B cell (primary cell): ENCODE measurements around the gene CCL8. TPM values are rescaled to one million over a fixed set of nuclear protein-coding genes. Genes with fewer than 3 reads are reported as not detected.

Experiments
- ATAC-seq: fragments of 200-7000 bp; cut with Tn5 transposase; one replicate; pipeline ENCODE4 v1.10.0; 2021; ENCODE audit warnings: low read depth, mild to moderate bottlenecking, moderate number of reproducible peaks, moderate library complexity
- CTCF ChIA-PET: fragments of 350-600 bp; sonication (Branson Sonifier 250); formaldehyde crosslinking; loops from one replicate; lab custom pipeline; 2021; ENCODE audit warnings: antibody characterized with exemption, inconsistent platforms; lab: Charles Lee
- POLR2A ChIA-PET: fragments of 350-600 bp; sonication (Branson Sonifier 250); formaldehyde crosslinking; loops from one replicate; lab custom pipeline; 2021; ENCODE audit warnings: antibody characterized with exemption; lab: Charles Lee
- DNase-seq: peaks from one replicate; pipeline ENCODE4 v3.0.0; 2013
- H2AFZ ChIP-seq: 2 replicates; pipeline ENCODE4 v1.6.1; 2012; ENCODE audit warnings: mild to moderate bottlenecking, low read depth, low read length; ENCODE audit not compliant: insufficient read depth, poor library complexity, severe bottlenecking
- H3K27ac ChIP-seq, 2 donors: 1 replicate in 1 of 2; 2 replicates in 1 of 2; pipeline ENCODE4 v1.5.1; 2012 to 2013; ENCODE audit warnings: low read length in 2 of 2, mild to moderate bottlenecking in 2 of 2, moderate library complexity in 1 of 2
- H3K27me3 ChIP-seq, 4 experiments: fragments of 200-600 bp in 1 of 4; sonication (generic) in 1 of 4; replicated peaks in 1 of 4; 1 replicate in 2 of 4; 2 replicates in 2 of 4; pipeline versions ENCODE4 v1.6.1 to v1.7.0; 2013 to 2016; ENCODE audit warnings: low read length in 3 of 4, mild to moderate bottlenecking in 2 of 4, mixed read lengths in 1 of 4, moderate library complexity in 1 of 4; ENCODE audit not compliant: insufficient read depth in 4 of 4, control insufficient read depth in 3 of 4; ENCODE audit errors: control extremely low read depth in 1 of 4
- H3K36me3 ChIP-seq, 2 experiments: replicated peaks in 1 of 2; 1 replicate in 1 of 2; 2 replicates in 1 of 2; pipeline versions ENCODE4 v1.6.1 to v1.7.1; 2013; ENCODE audit warnings: low read length in 1 of 2; ENCODE audit not compliant: insufficient read depth in 2 of 2, control insufficient read depth in 1 of 2; ENCODE audit errors: control extremely low read depth in 1 of 2, extremely low read depth in 1 of 2
- H3K4me1 ChIP-seq, 2 donors: fragments of 200-600 bp in 1 of 2; sonication (generic) in 1 of 2; 1 replicate in 1 of 2; 2 replicates in 1 of 2; pipeline versions ENCODE4 v1.5.1 to v1.6.1; 2013 to 2017; ENCODE audit warnings: low read length in 2 of 2; ENCODE audit not compliant: control insufficient read depth in 2 of 2, insufficient read depth in 2 of 2
- H3K4me2 ChIP-seq: replicated peaks from 2 replicates; pipeline ENCODE3; 2012; ENCODE audit warnings: mild to moderate bottlenecking, low read depth, low read length; ENCODE audit not compliant: poor library complexity, severe bottlenecking
- H3K4me3 ChIP-seq, 5 experiments: fragments of 200-600 bp in 1 of 5; sonication (generic) in 1 of 5; 1 replicate in 3 of 5; 2 replicates in 2 of 5; pipeline versions ENCODE4 v1.5.1 to v1.7.0; 2011 to 2016; ENCODE audit warnings: low read length in 4 of 5, mild to moderate bottlenecking in 4 of 5, low read depth in 2 of 5, control low read depth in 1 of 5, moderate library complexity in 1 of 5; ENCODE audit not compliant: insufficient read depth in 1 of 5; ENCODE audit errors: control extremely low read depth in 1 of 5, extremely low read depth in 1 of 5
- H3K79me2 ChIP-seq: fragments of 200-600 bp; sonication (generic); one replicate; pipeline ENCODE4 v1.6.0; 2016; ENCODE audit warnings: low read length; ENCODE audit not compliant: control insufficient read depth, insufficient read depth
- H3K9ac ChIP-seq: fragments of 200-600 bp; sonication (generic); 2 replicates; pipeline ENCODE4 v1.6.1; 2017; ENCODE audit warnings: mild to moderate bottlenecking, low read length, moderate library complexity
- H3K9me3 ChIP-seq, 3 donors: one replicate each; pipeline versions ENCODE4 v1.6.1 to v1.7.1; 2013; ENCODE audit warnings: low read length in 2 of 3; ENCODE audit not compliant: control insufficient read depth in 2 of 3, insufficient read depth in 1 of 3; ENCODE audit errors: control extremely low read depth in 1 of 3
- H4K20me1 ChIP-seq: 2 replicates; pipeline ENCODE4 v1.6.0; 2012; ENCODE audit warnings: mild to moderate bottlenecking, low read length; ENCODE audit not compliant: insufficient read depth, control insufficient read depth, poor library complexity, severe bottlenecking
- H3K27ac Mint-ChIP-seq: one replicate; pipeline ENCODE4 v1.8.0; 2021; ENCODE audit warnings: mixed read lengths
- H3K27me3 Mint-ChIP-seq: one replicate; pipeline ENCODE4 v1.8.0; 2021; ENCODE audit warnings: mixed read lengths
- H3K4me1 Mint-ChIP-seq: one replicate; pipeline ENCODE4 v1.8.0; 2021; ENCODE audit warnings: mixed read lengths
- H3K4me3 Mint-ChIP-seq: one replicate; pipeline ENCODE4 v1.8.0; 2021; ENCODE audit warnings: mixed read lengths
- H3K9me3 Mint-ChIP-seq: one replicate; pipeline ENCODE4 v1.8.0; 2022; ENCODE audit warnings: mixed read lengths; ENCODE audit not compliant: insufficient read depth
- CTCF ChIP-seq: fragments of 200-600 bp; IDR thresholded peaks from one replicate; pipeline ENCODE4 v1.8.0; 2022; ENCODE audit warnings: antibody characterized with exemption, mild to moderate bottlenecking
- EZH2 ChIP-seq: IDR thresholded peaks from 2 replicates; pipeline ENCODE4 v1.6.1; 2012; ENCODE audit warnings: borderline replicate concordance, low read depth, mild to moderate bottlenecking, moderate library complexity, low read length; ENCODE audit not compliant: insufficient read depth, poor library complexity, severe bottlenecking
- WGBS: methylation state at CpG from one replicate; pipeline ENCODE4 v1.1.5; 2013; ENCODE audit warnings: missing lambda C conversion rate; ENCODE audit not compliant: insufficient coverage; 5-methylcytosine and 5-hydroxymethylcytosine counted together
- intact Hi-C: fragments of 100-400 bp; cut with micrococcal nuclease; formaldehyde crosslinking; loops from one replicate; pipeline ENCODE4 v1.10.0; 2022
- polyA plus RNA-seq: library from polyadenylated mRNA; depleted of rRNA; stranded (reverse); fragments of >200 nt; gene quantifications from 2 replicates; pipeline ENCODE4 v1.2.3, GENCODE V29; 2012
- total RNA-seq, 2 donors: library from RNA; stranded (reverse); fragments of 120-200 nt in 1 of 2; gene quantifications; 1 replicate in 1 of 2; 2 replicates in 1 of 2; pipeline versions ENCODE4 v1.2.3 to v1.2.4, GENCODE V29; 2013 to 2022

Gene CCL8
- total and polyA plus RNA-seq, 2 donors (not counting 1 experiment from before 2014, with no cell fraction given): not detected

GRCh38 chr17:34366010-34366409, 46.8 kb downstream of the CCL8 start:
- no CpG with 5 or more reads among the region's 1 CpG for WGBS

More at GRCh38 chr17:34366010-34366409, 46.8 kb downstream of the CCL8 start:
- Histone ChIP-seq H3K4me2 (no peak overlapping the region), H3K4me3 (no peak overlapping the region), H3K27me3 (peaks cover 0 to 18% (median 3%) of the 10 kb centered on the region in 4 experiments), H2AFZ (no peak overlapping the region), H3K9ac (no peak overlapping the region), H3K79me2 (no peaks in the 10 kb centered on the region), H4K20me1 (no peaks in the 10 kb centered on the region), H3K36me3 (no peaks in the 10 kb centered on the region), H3K27ac (no peak overlapping the region), H3K4me1 (peaks cover 10 to 14% of the 10 kb centered on the region in 2 donors), H3K9me3 (no peaks in the 10 kb centered on the region)
- ChIA-PET CTCF (no interaction called here), POLR2A (no interaction called here)
- TF ChIP-seq EZH2 (no peak), CTCF (no peak)
- DNase-seq: no peak
- peaks cover 15% of the 10 kb centered on the region for H3K4me1 Mint-ChIP-seq
- no peak for ATAC-seq
- no peak overlapping the region for H3K4me3 Mint-ChIP-seq
- peaks cover 29% of the 10 kb centered on the region for H3K27me3 Mint-ChIP-seq
- intact Hi-C loops: no loop called here
- no peak overlapping the region for H3K27ac Mint-ChIP-seq
- no peaks in the 10 kb centered on the region for H3K9me3 Mint-ChIP-seq
